H1 (cell line): ENCODE measurements around the gene PHACTR2. TPM values are rescaled to one million over a fixed set of nuclear protein-coding genes. Genes with fewer than 3 reads are reported as not detected.

Experiments used
- CTCF ChIA-PET: fragments of 300-600 bp; sonication (Branson Sonifier 250); formaldehyde crosslinking; loops from one replicate; lab custom pipeline; 2021; ENCODE audit not compliant: partially characterized antibody; lab: Charles Lee
- POLR2A ChIA-PET: fragments of 300-600 bp; sonication (Branson Sonifier 250); formaldehyde crosslinking; loops from one replicate; lab custom pipeline; 2021; ENCODE audit warnings: inconsistent platforms; ENCODE audit not compliant: partially characterized antibody; lab: Charles Lee
- DNase-seq, 2 experiments: peaks; one replicate each; pipeline versions ENCODE4 v3.0.0 to v3.0.0-alpha.2; 2010 to 2022; ENCODE audit warnings: low spot score in 2 of 2, low read depth in 1 of 2, mixed read lengths in 1 of 2
- FAIRE-seq: peaks from 2 replicates; lab custom pipeline; 2011; peaks lifted over from hg19 to GRCh38; lab: Jason Lieb, UNC
- H2AFZ ChIP-seq: 2 replicates; pipeline ENCODE4 v1.8.1; 2012; ENCODE audit warnings: low read length, inconsistent platforms
- H2AK5ac ChIP-seq: 2 replicates; pipeline ENCODE4 v1.6.1; 2013; ENCODE audit warnings: low read depth, low read length
- H2BK120ac ChIP-seq: replicated peaks from 2 replicates; pipeline ENCODE3; 2013; ENCODE audit warnings: low read depth, low read length, inconsistent platforms
- H2BK12ac ChIP-seq: 2 replicates; pipeline ENCODE4 v1.6.1; 2013; ENCODE audit warnings: low read depth, low read length
- H2BK15ac ChIP-seq: 2 replicates; pipeline ENCODE4 v1.6.1; 2013; ENCODE audit warnings: low read length
- H2BK20ac ChIP-seq: 2 replicates; pipeline ENCODE4 v1.6.1; 2013; ENCODE audit warnings: low read length
- H2BK5ac ChIP-seq: 2 replicates; pipeline ENCODE4 v1.6.1; 2013; ENCODE audit warnings: low read depth, low read length
- H3K14ac ChIP-seq: 2 replicates; pipeline ENCODE4 v1.6.1; 2013; ENCODE audit warnings: inconsistent platforms; ENCODE audit not compliant: insufficient read length
- H3K18ac ChIP-seq: 2 replicates; pipeline ENCODE4 v1.6.1; 2013; ENCODE audit warnings: low read length; ENCODE audit errors: extremely low read depth
- H3K23ac ChIP-seq: 2 replicates; pipeline ENCODE4 v1.6.1; 2013; ENCODE audit warnings: inconsistent platforms; ENCODE audit not compliant: insufficient read length
- H3K23me2 ChIP-seq: 2 replicates; pipeline ENCODE4 v1.6.1; 2013; ENCODE audit warnings: low read depth, low read length
- H3K27ac ChIP-seq: 2 replicates; pipeline ENCODE4 v1.6.1; 2011; ENCODE audit warnings: low read depth, low read length, inconsistent platforms
- H3K27me3 ChIP-seq, 4 experiments: replicated peaks in 1 of 4; 1 replicate in 1 of 4; 2 replicates in 3 of 4; pipeline versions ENCODE4 v1.6.1 to v1.8.1; 2011 to 2013; ENCODE audit warnings: low read length in 3 of 4, mild to moderate bottlenecking in 3 of 4, inconsistent platforms in 2 of 4, mixed read lengths in 2 of 4, moderate library complexity in 1 of 4; ENCODE audit not compliant: control insufficient read depth in 3 of 4, insufficient read depth in 3 of 4; ENCODE audit errors: extremely low read depth in 1 of 4
- H3K36me3 ChIP-seq, 4 experiments: 2 replicates each; pipeline versions ENCODE4 v1.6.1 to v1.8.1; 2011 to 2013; ENCODE audit warnings: mild to moderate bottlenecking in 4 of 4, low read length in 3 of 4, moderate library complexity in 2 of 4, control low read depth in 1 of 4, inconsistent platforms in 1 of 4; ENCODE audit not compliant: insufficient read depth in 4 of 4, control insufficient read depth in 2 of 4
- H3K4ac ChIP-seq: replicated peaks from 2 replicates; pipeline ENCODE3; 2013; ENCODE audit warnings: low read length, low read depth, mixed read lengths, inconsistent platforms; ENCODE audit not compliant: insufficient read length
- H3K4me1 ChIP-seq, 4 experiments: replicated peaks in 1 of 4; 1 replicate in 1 of 4; 2 replicates in 3 of 4; pipeline versions ENCODE4 v1.6.1 to v1.8.1; 2011 to 2013; ENCODE audit warnings: low read length in 3 of 4, inconsistent platforms in 2 of 4, mixed read lengths in 1 of 4; ENCODE audit not compliant: insufficient read depth in 4 of 4, control insufficient read depth in 3 of 4
- H3K4me2 ChIP-seq, 2 experiments: 2 replicates each; pipeline versions ENCODE4 v1.6.1 to v1.8.1; 2011 to 2013; ENCODE audit warnings: low read depth in 2 of 2, low read length in 2 of 2, control low read depth in 1 of 2, inconsistent platforms in 1 of 2, mild to moderate bottlenecking in 1 of 2; ENCODE audit not compliant: insufficient read depth in 1 of 2
- H3K4me3 ChIP-seq, 4 experiments: fragments of 200-600, 300-600 bp in 1 of 4; sonication (generic), shearing (Covaris generic), sonication (Bioruptor Twin) in 1 of 4; 2 replicates each; pipeline versions ENCODE4 v1.5.1 to v1.8.1; 2011 to 2016; ENCODE audit warnings: low read length in 4 of 4, low read depth in 3 of 4, control low read depth in 2 of 4, inconsistent platforms in 2 of 4, mild to moderate bottlenecking in 2 of 4, mixed read lengths in 1 of 4, moderate library complexity in 1 of 4; ENCODE audit not compliant: insufficient read depth in 2 of 4; ENCODE audit errors: extremely low read depth in 1 of 4
- H3K56ac ChIP-seq: replicated peaks from 2 replicates; pipeline ENCODE3; 2013; ENCODE audit warnings: low read depth, mild to moderate bottlenecking, mixed read lengths, low read length, inconsistent platforms; ENCODE audit not compliant: insufficient read length
- H3K79me1 ChIP-seq: 2 replicates; pipeline ENCODE4 v1.6.1; 2013; ENCODE audit warnings: low read depth, low read length, control low read depth
- H3K79me2 ChIP-seq, 2 experiments: 2 replicates each; pipeline versions ENCODE4 v1.6.1 to v1.8.1; 2012 to 2013; ENCODE audit warnings: low read length in 2 of 2, mild to moderate bottlenecking in 2 of 2, inconsistent platforms in 1 of 2; ENCODE audit not compliant: insufficient read depth in 2 of 2, control insufficient read depth in 1 of 2
- H3K9ac ChIP-seq, 4 experiments: replicated peaks in 1 of 4; 1 replicate in 1 of 4; 2 replicates in 3 of 4; pipeline versions ENCODE4 v1.6.1 to v1.8.1; 2011 to 2013; ENCODE audit warnings: low read depth in 3 of 4, low read length in 3 of 4, control low read depth in 2 of 4, mild to moderate bottlenecking in 2 of 4, moderate library complexity in 2 of 4, inconsistent platforms in 1 of 4; ENCODE audit errors: extremely low read depth in 1 of 4
- H3K9me3 ChIP-seq, 2 experiments: 2 replicates each; pipeline versions ENCODE4 v1.6.1 to v1.8.1; 2012 to 2013; ENCODE audit warnings: mild to moderate bottlenecking in 2 of 2, moderate library complexity in 2 of 2, control low read depth in 1 of 2, inconsistent platforms in 1 of 2, low read depth in 1 of 2, low read length in 1 of 2, mixed read lengths in 1 of 2; ENCODE audit not compliant: insufficient read depth in 2 of 2
- H4K20me1 ChIP-seq, 2 experiments: replicated peaks in 1 of 2; 2 replicates each; pipeline versions ENCODE3 to v1.8.1; 2011 to 2013; ENCODE audit warnings: inconsistent platforms in 2 of 2, low read length in 2 of 2, mild to moderate bottlenecking in 1 of 2; ENCODE audit not compliant: insufficient read depth in 2 of 2, control insufficient read depth in 1 of 2
- H4K5ac ChIP-seq: 2 replicates; pipeline ENCODE4 v1.6.1; 2013; ENCODE audit warnings: low read length, low read depth, mixed read lengths, inconsistent platforms; ENCODE audit not compliant: insufficient read length
- H4K8ac ChIP-seq: 2 replicates; pipeline ENCODE4 v1.8.0; 2013; ENCODE audit warnings: mild to moderate bottlenecking, moderate library complexity, low read length, inconsistent platforms; ENCODE audit not compliant: insufficient read depth; ENCODE audit errors: extremely low read depth
- H4K91ac ChIP-seq: replicated peaks from 2 replicates; pipeline ENCODE3; 2013; ENCODE audit warnings: low read length, mixed read lengths, inconsistent platforms; ENCODE audit not compliant: insufficient read length
- CEBPB ChIP-seq: IDR thresholded peaks from 2 replicates; pipeline ENCODE4 v1.6.1; 2012; ENCODE audit warnings: low read depth, low read length
- CHD1 ChIP-seq: IDR thresholded peaks from 2 replicates; pipeline ENCODE4 v1.6.1; 2012; ENCODE audit warnings: low read depth, low read length, improper control_type of control experiment
- CTBP2 ChIP-seq: IDR thresholded peaks from 2 replicates; pipeline ENCODE4 v1.7.0; 2011; ENCODE audit warnings: borderline replicate concordance, mild to moderate bottlenecking, moderate library complexity, mixed read lengths, low read length; ENCODE audit not compliant: insufficient read depth, insufficient read length
- JUND ChIP-seq: IDR thresholded peaks from 2 replicates; pipeline ENCODE4 v1.6.1; 2011; ENCODE audit warnings: mild to moderate bottlenecking, improper control_type of control experiment, low read length
- MAFK ChIP-seq: IDR thresholded peaks from 2 replicates; pipeline ENCODE4 v1.6.1; 2012; ENCODE audit warnings: low read depth, mild to moderate bottlenecking, improper control_type of control experiment, low read length
- POU5F1 ChIP-seq: IDR thresholded peaks from 2 replicates; pipeline ENCODE4 v1.6.1; 2011; ENCODE audit warnings: low read depth, mild to moderate bottlenecking, low read length, moderate library complexity
- RFX5 ChIP-seq: IDR thresholded peaks from 2 replicates; pipeline ENCODE4 v1.6.1; 2011; ENCODE audit warnings: low read depth, low read length, improper control_type of control experiment, borderline replicate concordance
- SUZ12 ChIP-seq: fragments of 200-600 bp; sonication (generic); IDR thresholded peaks from 2 replicates; pipeline ENCODE4 v1.6.1; 2012; ENCODE audit warnings: mild to moderate bottlenecking, inconsistent platforms, low read length, moderate library complexity, mixed read lengths
- TCF12 ChIP-seq: IDR thresholded peaks from 2 replicates; pipeline ENCODE4 v1.6.1; 2011; ENCODE audit warnings: low read depth, mild to moderate bottlenecking, low read length
- WGBS, 2 experiments: shearing (Covaris generic) in 1 of 2; methylation state at CpG; one replicate each; pipeline versions ENCODE4 v1.1.6 to v1.1.7; 2013 to 2015; ENCODE audit warnings: low lambda C conversion rate in 2 of 2, mixed read lengths in 2 of 2, inconsistent platforms in 1 of 2, low coverage in 1 of 2, missing lambda C conversion rate in 1 of 2; ENCODE audit not compliant: insufficient replicate concordance in 2 of 2, insufficient coverage in 1 of 2, insufficient read length in 1 of 2; ENCODE audit errors: extremely low coverage in 1 of 2, missing lambda C conversion rate in 1 of 2; 5-methylcytosine and 5-hydroxymethylcytosine counted together
- polyA plus RNA-seq, 7 experiments: library from polyadenylated mRNA; depleted of rRNA in 3 of 7; stranded (reverse) in 5 of 7; unstranded in 2 of 7; fragments of >200 nt in 5 of 7; fragments of 200-250 nt in 2 of 7; gene quantifications; 1 replicate in 5 of 7; 2 replicates in 1 of 7; 4 replicates in 1 of 7; pipeline versions ENCODE4 v1.2.1 to v1.2.3, GENCODE V29; 2011 to 2013; ENCODE audit warnings: missing spikeins in 2 of 7, mixed read lengths in 2 of 7
- total RNA-seq: library from RNA; stranded (reverse); fragmentation: NEBNext Ultra II Directional; extraction: Animal tissue kit (Norgen Biotek cat#: 25700); gene quantifications from 2 replicates; pipeline ENCODE4 v1.2.1, GENCODE V29; 2021
- TF ChIP-seq, protein P1 (sequence below): IDR thresholded peaks from 2 replicates; pipeline ENCODE4 v1.6.1; 2011; ENCODE audit warnings: low read length, improper control_type of control experiment

PHACTR2 gene
- total and polyA plus RNA-seq, 2 of the 8 experiments (the other 6 are each of a cell fraction or from before 2014, with no cell fraction given), result 16.9 to 131 TPM

DNA sequence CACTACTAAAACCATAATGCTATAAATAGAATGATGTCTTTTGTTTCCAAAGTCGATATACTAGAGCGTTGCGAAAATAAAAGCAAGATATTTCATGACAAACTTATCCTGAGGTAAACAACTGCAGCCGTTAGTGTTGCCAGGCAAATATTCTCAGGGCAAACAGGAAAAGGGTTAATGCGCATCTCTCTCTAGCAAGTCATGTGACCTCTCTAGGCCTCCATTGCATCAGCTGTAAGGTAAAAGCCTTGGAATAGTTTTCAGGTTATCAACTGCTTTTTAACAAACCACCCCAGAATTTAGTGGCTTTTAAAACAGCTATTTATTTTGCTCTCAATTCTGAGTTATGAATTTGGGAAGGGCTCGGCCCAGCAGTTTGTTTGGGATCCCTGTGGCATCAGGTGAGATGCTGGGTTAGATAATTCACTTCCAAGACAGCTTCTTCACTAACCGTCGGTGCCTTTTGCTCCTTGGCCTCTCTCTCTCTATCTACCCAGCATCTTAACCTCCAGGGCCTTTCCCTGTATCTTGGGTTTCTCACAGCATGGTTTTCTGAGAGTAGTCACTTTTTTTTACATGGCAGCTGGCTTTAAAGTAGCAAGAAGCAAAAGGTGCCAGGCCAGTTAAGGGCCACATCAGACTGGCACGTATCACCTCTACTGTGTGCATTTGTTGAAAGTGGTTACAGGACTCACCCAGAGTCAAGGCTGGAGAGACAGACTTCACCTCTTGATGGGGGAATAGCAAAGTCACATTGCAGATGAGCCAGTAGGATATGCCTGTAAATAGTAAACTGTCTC lies 126.2 kb downstream of the PHACTR2 start:
- Histone ChIP-seq H3K79me2 (no peaks in the 10 kb centered on the region), H2BK5ac (peak overlapping the region; percentile 63; the same call in 1 of the 2 replicates), H3K14ac (no peak overlapping the region), H4K20me1 (no peaks in the 10 kb centered on the region), H2AK5ac (peak overlapping the region; percentile 92; the same call in 1 of the 2 replicates), H3K4me3 (no peak overlapping the region), H4K5ac (peak overlapping the region; percentile 0), H3K79me1 (no peaks in the 10 kb centered on the region), H3K27ac (peak overlapping the region; percentile 27; the same call in 1 of the 2 replicates), H3K4ac (peak overlapping the region; percentile 3), H3K9me3 (0 out of 4 replicates have a peak, but pooled peaks cover 0 to 2% of the 10 kb centered on the region in 2 experiments), H4K91ac (peak overlapping the region; percentile 45), H3K23ac (no peak overlapping the region), H3K18ac (0 out of 2 replicates have a peak overlapping the region, but pooled peaks have one; percentile 35), H3K27me3 (no peaks in the 10 kb centered on the region), H3K56ac (no peak overlapping the region), H4K8ac (no peak overlapping the region), H3K23me2 (no peaks in the 10 kb centered on the region), H2BK15ac (no peak overlapping the region), H3K36me3 (peaks cover 0 to 26% (median 15%) of the 10 kb centered on the region in 4 experiments; a peak in 7 of 8 replicates), H3K9ac (peak overlapping the region in 1 of 4 experiments; percentile 7; a peak in 1 of 7 replicates), H2BK12ac (peak overlapping the region; percentile 40; the same call in 1 of the 2 replicates), H2AFZ (no peak overlapping the region), H3K4me2 (no peak overlapping the region), H2BK20ac (no peak overlapping the region), H2BK120ac (peak overlapping the region; percentile 9), H3K4me1 (peaks cover 0 to 6% (median 3%) of the 10 kb centered on the region in 4 experiments; a peak in 5 of 7 replicates)
- WGBS, 2 experiments, result 87% methylated on average over 9 of the region's 9 CpGs; no CpG with 5 or more reads in 1 of the 2 experiments
- POLR2A ChIA-PET, result interaction anchor here (1.3 to 1.5 kb wide), 3 partner anchors 9 to 209 kb away, joined by 4 to 6 read pairs (median 4); no protein-coding TSS in a partner anchor
- DNase-seq (no peak), FAIRE-seq (peak; percentile 19)
- CTCF ChIA-PET, result interaction anchor here (1.3 kb wide), 1 partner anchor 87 kb away, joined by 3 read pairs; no protein-coding TSS in a partner anchor
- TF ChIP-seq JUND (no peak), TCF12 (no peak), SUZ12 (no peak), POU5F1 (peak; percentile 68; the same call in 1 of the 2 replicates), CTBP2 (no peak), CHD1 (no peak), CEBPB (peak; percentile 83), RFX5 (peak; percentile 27; the same call in 1 of the 2 replicates), MAFK (no peak)
- TF ChIP-seq, protein P1, sequence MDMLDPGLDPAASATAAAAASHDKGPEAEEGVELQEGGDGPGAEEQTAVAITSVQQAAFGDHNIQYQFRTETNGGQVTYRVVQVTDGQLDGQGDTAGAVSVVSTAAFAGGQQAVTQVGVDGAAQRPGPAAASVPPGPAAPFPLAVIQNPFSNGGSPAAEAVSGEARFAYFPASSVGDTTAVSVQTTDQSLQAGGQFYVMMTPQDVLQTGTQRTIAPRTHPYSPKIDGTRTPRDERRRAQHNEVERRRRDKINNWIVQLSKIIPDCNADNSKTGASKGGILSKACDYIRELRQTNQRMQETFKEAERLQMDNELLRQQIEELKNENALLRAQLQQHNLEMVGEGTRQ, result peak; percentile 70
